HL-60 (cell line): ENCODE data around the gene MRI1.

Source experiments
- DNase-seq, 2 experiments: peaks; one replicate each; pipeline ENCODE4 v3.0.0-alpha.2; 2010 to 2020; ENCODE audit warnings: low read depth in 1 of 2, low spot score in 1 of 2
- H3K27ac ChIP-seq: fragments of 250-450 bp; sonication (Bioruptor Pico); replicated peaks from 2 replicates; pipeline ENCODE4 v1.5.1; 2020; ENCODE audit warnings: mild to moderate bottlenecking, moderate library complexity
- H3K27me3 ChIP-seq: fragments of 250-450 bp; sonication (Bioruptor Pico); 2 replicates; pipeline ENCODE4 v1.5.1; 2021; ENCODE audit warnings: mild to moderate bottlenecking, moderate library complexity; ENCODE audit not compliant: insufficient read depth, poor library complexity, severe bottlenecking
- H3K4me3 ChIP-seq: replicated peaks from 2 replicates; pipeline ENCODE4 v1.5.1; 2011; ENCODE audit warnings: mild to moderate bottlenecking, control low read depth, low read length; ENCODE audit not compliant: insufficient read depth
- CTCF ChIP-seq: IDR thresholded peaks from one replicate; pipeline ENCODE4 v1.5.1; 2011; ENCODE audit warnings: low read length, control low read depth, inconsistent platforms; ENCODE audit not compliant: insufficient read depth
- GABPA ChIP-seq: IDR thresholded peaks from 2 replicates; pipeline ENCODE4 v1.6.1; 2012; ENCODE audit warnings: low read depth
- POLR2AphosphoS5 ChIP-seq: IDR thresholded peaks from 2 replicates; pipeline ENCODE4 v1.6.1; 2012; ENCODE audit warnings: low read depth
- REST ChIP-seq: IDR thresholded peaks from 2 replicates; pipeline ENCODE4 v1.6.1; 2012; ENCODE audit warnings: low read depth; ENCODE audit not compliant: insufficient replicate concordance
- SPI1 ChIP-seq: IDR thresholded peaks from 2 replicates; pipeline ENCODE4 v1.6.1; 2012; ENCODE audit warnings: low read depth, mild to moderate bottlenecking, borderline replicate concordance

The MRI1 gene

GRCh38 chr19:13741893-13742292 lies 22.4 kb upstream of the MRI1 start:
- no peak for DNase-seq

GRCh38 chr19:13742756-13743155 lies 21.6 kb upstream of the MRI1 start:
- no peak for DNase-seq
- TF ChIP-seq POLR2AphosphoS5: no peak
- TF ChIP-seq GABPA: no peak
- no peak for TF ChIP-seq SPI1
- no peak for TF ChIP-seq REST
- TF ChIP-seq CTCF: no peak
- Histone ChIP-seq H3K4me3 (no peak overlapping the region), H3K27ac (no peak overlapping the region), H3K27me3 (no peaks in the 10 kb centered on the region)

More at GRCh38 chr19:13741893-13742292, 22.4 kb upstream of the MRI1 start:
- H3K4me3 ChIP-seq: no peak overlapping the region
- H3K27me3 ChIP-seq: no peaks in the 10 kb centered on the region
- TF ChIP-seq REST: no peak
- no peak for TF ChIP-seq SPI1
- no peak for TF ChIP-seq GABPA
- TF ChIP-seq POLR2AphosphoS5: no peak
- no peak for TF ChIP-seq CTCF
- H3K27ac ChIP-seq: no peak overlapping the region

- no peak for DNase-seq
- no peak overlapping the region for H3K4me3 ChIP-seq
- H3K27ac ChIP-seq: no peak overlapping the region
- TF ChIP-seq CTCF (no peak), GABPA (no peak), POLR2AphosphoS5 (no peak), REST (no peak), SPI1 (no peak)
- H3K27me3 ChIP-seq: no peaks in the 10 kb centered on the region
These were observed 20.1 kb upstream of the MRI1 start for GRCh38 chr19:13744174-13744573.
